NCI-H1436 treated with DMSO at 0.1 percent for 48 hours (cell line): Measurements from ENCODE around the gene C2CD4C.
"Not testable (repeated sequence)": the region's sequence is repeated elsewhere in the genome, so short reads cannot be mapped to it uniquely, and the experiment has no call there.

Source experiments
- DNase-seq: peaks from one replicate; lab custom pipeline; 2025; lab: John Stamatoyannopoulos, UW

The C2CD4C gene

GRCh38 chr19:408902-409515 lies at the start of gene C2CD4C:
TSS of gene C2CD4C (minus strand) at chr19:409147. CDS start at chr19:408361, 786 bp downstream.
- no peak for DNase-seq

GRCh38 chr19:458091-459042 lies 49.4 kb upstream of the C2CD4C start:
- DNase-seq: no peak

- no peak for DNase-seq
Measured at GRCh38 chr19:457636-458035, 48.7 kb upstream of the C2CD4C start.

- DNase-seq: no peak
Measured at GRCh38 chr19:456547-457110, 47.7 kb upstream of the C2CD4C start.

GRCh38 chr19:455851-456546 lies 47.1 kb upstream of the C2CD4C start:
- DNase-seq: no peak

GRCh38 chr19:455031-455705 lies 46.2 kb upstream of the C2CD4C start:
- no peak for DNase-seq

GRCh38 chr19:453606-454005 lies 44.7 kb upstream of the C2CD4C start:
- no peak for DNase-seq

- DNase-seq: no peak
Measured at GRCh38 chr19:452829-453228, 43.9 kb upstream of the C2CD4C start.

- not testable (repeated sequence) for DNase-seq
Measured at GRCh38 chr19:450912-451481, 42.0 kb upstream of the C2CD4C start.

GRCh38 chr19:449916-450315 lies 41.0 kb upstream of the C2CD4C start:
- no peak for DNase-seq

- DNase-seq: no peak
Measured at GRCh38 chr19:447816-448560, 39.0 kb upstream of the C2CD4C start.

- no peak for DNase-seq
Measured at GRCh38 chr19:447064-447426, 38.1 kb upstream of the C2CD4C start.

- DNase-seq: no peak
Measured at GRCh38 chr19:444677-445210, 35.8 kb upstream of the C2CD4C start.

- no peak for DNase-seq
Measured at GRCh38 chr19:443005-443404, 34.1 kb upstream of the C2CD4C start.

GRCh38 chr19:442085-442484 lies 33.1 kb upstream of the C2CD4C start:
- no peak for DNase-seq

GRCh38 chr19:441213-441836 lies 32.4 kb upstream of the C2CD4C start:
- DNase-seq: no peak

- DNase-seq: no peak
Measured at GRCh38 chr19:440391-441212, 31.7 kb upstream of the C2CD4C start.

- no peak for DNase-seq
Measured at GRCh38 chr19:439167-439900, 30.4 kb upstream of the C2CD4C start.
